ENCODE results near the gene TEAD4.

Gene TEAD4

GRCh38 chr12:2959192-2959504, at the start of gene TEAD4:
Gene TEAD4 (plus strand): TSS chr12:2959397.
- peak; percentile 94 for DNase-seq (ENCODE audit: low spot score)

GRCh38 chr12:2912216-2912575, 47.0 kb upstream of the TEAD4 start:
- no peak for DNase-seq (ENCODE audit: low spot score)

- no peak for DNase-seq (ENCODE audit: low spot score)
Observed at GRCh38 chr12:2919249-2919648, 39.9 kb upstream of the TEAD4 start.

GRCh38 chr12:2922329-2922728, 36.9 kb upstream of the TEAD4 start:
- no peak for DNase-seq (ENCODE audit: low spot score)

- DNase-seq (ENCODE audit: low spot score): no peak
Observed at GRCh38 chr12:2923057-2923456, 36.1 kb upstream of the TEAD4 start.

- no peak for DNase-seq (ENCODE audit: low spot score)
Observed at GRCh38 chr12:2924019-2924418, 35.2 kb upstream of the TEAD4 start.

- DNase-seq (ENCODE audit: low spot score): no peak
Observed at GRCh38 chr12:2925322-2925995, 33.7 kb upstream of the TEAD4 start.

- DNase-seq (ENCODE audit: low spot score): no peak
Observed at GRCh38 chr12:2930865-2931264, 28.3 kb upstream of the TEAD4 start.

- DNase-seq (ENCODE audit: low spot score): no peak
Observed at GRCh38 chr12:2933586-2933985, 25.6 kb upstream of the TEAD4 start.

GRCh38 chr12:2934371-2934770, 24.8 kb upstream of the TEAD4 start:
- no peak for DNase-seq (ENCODE audit: low spot score)

- no peak for DNase-seq (ENCODE audit: low spot score)
Observed at GRCh38 chr12:2936301-2936700, 22.9 kb upstream of the TEAD4 start.

GRCh38 chr12:2937500-2937899, 21.7 kb upstream of the TEAD4 start:
- DNase-seq (ENCODE audit: low spot score): no peak

GRCh38 chr12:2939191-2939590, 20.0 kb upstream of the TEAD4 start:
- no peak for DNase-seq (ENCODE audit: low spot score)

GRCh38 chr12:2940564-2940963, 18.6 kb upstream of the TEAD4 start:
- DNase-seq (ENCODE audit: low spot score): no peak

GRCh38 chr12:2941524-2941923, 17.7 kb upstream of the TEAD4 start:
- DNase-seq (ENCODE audit: low spot score): no peak

- DNase-seq (ENCODE audit: low spot score): peak; percentile 77
Observed at GRCh38 chr12:2944401-2945047, 14.7 kb upstream of the TEAD4 start.

- DNase-seq (ENCODE audit: low spot score): no peak
Observed at GRCh38 chr12:2949411-2949810, 9.8 kb upstream of the TEAD4 start.

- DNase-seq (ENCODE audit: low spot score): no peak
Observed at GRCh38 chr12:2955888-2956287, 3.3 kb upstream of the TEAD4 start.

- no peak for DNase-seq (ENCODE audit: low spot score)
Observed at GRCh38 chr12:2957816-2958431, 1.3 kb upstream of the TEAD4 start.

GRCh38 chr12:2958432-2959191, 585 bp upstream of the TEAD4 start:
- peak; percentile 91 for DNase-seq (ENCODE audit: low spot score)

- DNase-seq (ENCODE audit: low spot score): peak; percentile 85
Observed at GRCh38 chr12:2959505-2960389, 550 bp downstream of the TEAD4 start.

- peak; percentile 53 for DNase-seq (ENCODE audit: low spot score)
Observed at GRCh38 chr12:2960390-2960956, 1.3 kb downstream of the TEAD4 start.
